Endodermal cell (in vitro differentiated cells): Measurements from ENCODE around the gene CHPF. TPM values are rescaled to one million over a fixed set of nuclear protein-coding genes. Genes with fewer than 3 reads are reported as not detected.

Source experiments
- DNase-seq: peaks from one replicate; pipeline ENCODE4 v3.0.0-alpha.2; 2017
- H3K27ac ChIP-seq: 2 replicates; pipeline ENCODE4 v1.5.1; 2013; ENCODE audit warnings: mild to moderate bottlenecking, low read depth, low read length, moderate library complexity
- H3K27me3 ChIP-seq: 2 replicates; pipeline ENCODE4 v1.6.1; 2013; ENCODE audit warnings: mild to moderate bottlenecking, low read length, moderate library complexity; ENCODE audit not compliant: insufficient read depth, control insufficient read depth, poor library complexity, severe bottlenecking
- H3K36me3 ChIP-seq: 2 replicates; pipeline ENCODE4 v1.7.0; 2013; ENCODE audit warnings: mild to moderate bottlenecking, low read length, moderate library complexity; ENCODE audit not compliant: control insufficient read depth, insufficient read depth
- H3K4me1 ChIP-seq: one replicate; pipeline ENCODE4 v1.7.0; 2013; ENCODE audit warnings: low read length; ENCODE audit not compliant: control insufficient read depth, insufficient read depth
- H3K4me3 ChIP-seq: 2 replicates; pipeline ENCODE4 v1.5.1; 2013; ENCODE audit warnings: mild to moderate bottlenecking, low read length, moderate library complexity
- H3K9ac ChIP-seq: 2 replicates; pipeline ENCODE4 v1.6.1; 2013; ENCODE audit warnings: mild to moderate bottlenecking, low read length, moderate library complexity; ENCODE audit not compliant: poor library complexity, severe bottlenecking; ENCODE audit errors: extremely low read depth
- H3K9me3 ChIP-seq: 2 replicates; pipeline ENCODE4 v1.6.1; 2013; ENCODE audit warnings: mild to moderate bottlenecking, low read length, moderate library complexity; ENCODE audit not compliant: control insufficient read depth
- H3K27ac Mint-ChIP-seq: 2 replicates; pipeline ENCODE4 v1.8.0; 2020; ENCODE audit warnings: mixed read lengths
- H3K27me3 Mint-ChIP-seq: 2 replicates; pipeline ENCODE4 v1.8.0; 2021; ENCODE audit warnings: mild to moderate bottlenecking, mixed read lengths; ENCODE audit not compliant: insufficient read depth
- H3K36me3 Mint-ChIP-seq: 2 replicates; pipeline ENCODE4 v1.8.0; 2020; ENCODE audit warnings: low read depth, mixed read lengths
- H3K4me1 Mint-ChIP-seq: 2 replicates; pipeline ENCODE4 v1.8.0; 2020; ENCODE audit warnings: mixed read lengths
- H3K4me3 Mint-ChIP-seq: 2 replicates; pipeline ENCODE4 v1.8.0; 2020; ENCODE audit warnings: mild to moderate bottlenecking, moderate library complexity, mixed read lengths
- H3K9me3 Mint-ChIP-seq: 2 replicates; pipeline ENCODE4 v1.8.0; 2020; ENCODE audit warnings: mild to moderate bottlenecking, mixed read lengths
- WGBS, 2 experiments: methylation state at CpG; one replicate each; pipeline versions ENCODE4 v1.1.5 to v1.1.7; 2013; ENCODE audit warnings: missing lambda C conversion rate in 2 of 2, mixed read lengths in 1 of 2; ENCODE audit not compliant: insufficient coverage in 1 of 2, insufficient read length in 1 of 2; 5-methylcytosine and 5-hydroxymethylcytosine counted together
- total RNA-seq, 2 donors: library from RNA; stranded (reverse); fragmentation: NEBNext Ultra II Directional in 1 of 2; extraction: Animal tissue kit (Norgen Biotek cat#: 25700) in 1 of 2; gene quantifications; 2 replicates in 1 of 2; 3 replicates in 1 of 2; pipeline ENCODE4 v1.2.1, GENCODE V29; 2021
- TF ChIP-seq, protein P1 (sequence below): fragments of 200-600 bp; sonication (generic); conservative IDR thresholded peaks from 2 replicates; pipeline ENCODE4 v1.5.0; 2021; ENCODE audit warnings: antibody characterized with exemption, mild to moderate bottlenecking

CHPF gene
- total RNA-seq, 2 donors from 2014 or later, result 51.2 to 54.0 TPM

- H3K4me3 Mint-ChIP-seq, result no peak overlapping the region
- DNase-seq, result no peak
- no peaks in the 10 kb centered on the region for H3K4me1 Mint-ChIP-seq
- Histone ChIP-seq H3K9ac (no peak overlapping the region), H3K4me3 (no peak overlapping the region), H3K4me1 (peaks cover 4% of the 10 kb centered on the region), H3K36me3 (no peaks in the 10 kb centered on the region), H3K27me3 (peaks cover 34% of the 10 kb centered on the region), H3K9me3 (no peaks in the 10 kb centered on the region), H3K27ac (no peak overlapping the region)
- peaks cover 72% of the 10 kb centered on the region for H3K27me3 Mint-ChIP-seq
- 88 to 100% methylated on average over 6 to 9 of the region's 9 CpGs for WGBS, 2 experiments
- TF ChIP-seq, protein P1, sequence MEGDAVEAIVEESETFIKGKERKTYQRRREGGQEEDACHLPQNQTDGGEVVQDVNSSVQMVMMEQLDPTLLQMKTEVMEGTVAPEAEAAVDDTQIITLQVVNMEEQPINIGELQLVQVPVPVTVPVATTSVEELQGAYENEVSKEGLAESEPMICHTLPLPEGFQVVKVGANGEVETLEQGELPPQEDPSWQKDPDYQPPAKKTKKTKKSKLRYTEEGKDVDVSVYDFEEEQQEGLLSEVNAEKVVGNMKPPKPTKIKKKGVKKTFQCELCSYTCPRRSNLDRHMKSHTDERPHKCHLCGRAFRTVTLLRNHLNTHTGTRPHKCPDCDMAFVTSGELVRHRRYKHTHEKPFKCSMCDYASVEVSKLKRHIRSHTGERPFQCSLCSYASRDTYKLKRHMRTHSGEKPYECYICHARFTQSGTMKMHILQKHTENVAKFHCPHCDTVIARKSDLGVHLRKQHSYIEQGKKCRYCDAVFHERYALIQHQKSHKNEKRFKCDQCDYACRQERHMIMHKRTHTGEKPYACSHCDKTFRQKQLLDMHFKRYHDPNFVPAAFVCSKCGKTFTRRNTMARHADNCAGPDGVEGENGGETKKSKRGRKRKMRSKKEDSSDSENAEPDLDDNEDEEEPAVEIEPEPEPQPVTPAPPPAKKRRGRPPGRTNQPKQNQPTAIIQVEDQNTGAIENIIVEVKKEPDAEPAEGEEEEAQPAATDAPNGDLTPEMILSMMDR, result no peak
- H3K36me3 Mint-ChIP-seq, result peaks cover 3% of the 10 kb centered on the region
- H3K27ac Mint-ChIP-seq, result no peak overlapping the region
- no peaks in the 10 kb centered on the region for H3K9me3 Mint-ChIP-seq
Observed at GRCh38 chr2:219549619-219550018, 6.0 kb upstream of the CHPF start.

GRCh38 chr2:219548990-219549389 lies 5.4 kb upstream of the CHPF start:
- Mint-ChIP-seq H3K36me3 (peaks cover 3% of the 10 kb centered on the region), H3K9me3 (no peaks in the 10 kb centered on the region), H3K27ac (no peak overlapping the region), H3K4me1 (peaks cover 5% of the 10 kb centered on the region), H3K27me3 (peaks cover 72% of the 10 kb centered on the region), H3K4me3 (no peak overlapping the region)
- H3K36me3 ChIP-seq, result no peaks in the 10 kb centered on the region
- H3K27ac ChIP-seq, result no peak overlapping the region
- H3K27me3 ChIP-seq, result peaks cover 39% of the 10 kb centered on the region
- TF ChIP-seq, protein P1, result no peak
- H3K9ac ChIP-seq, result no peak overlapping the region
- no peak overlapping the region for H3K4me3 ChIP-seq
- peaks cover 7% of the 10 kb centered on the region for H3K4me1 ChIP-seq
- 94 to 96% methylated on average over 18 of the region's 18 CpGs for WGBS, 2 experiments
- H3K9me3 ChIP-seq, result no peaks in the 10 kb centered on the region
- no peak for DNase-seq

- no peak overlapping the region for H3K27ac ChIP-seq
- no peak overlapping the region for H3K4me3 ChIP-seq
- Mint-ChIP-seq H3K4me1 (peaks cover 7% of the 10 kb centered on the region), H3K27me3 (peaks cover 62% of the 10 kb centered on the region), H3K27ac (no peak overlapping the region), H3K9me3 (no peaks in the 10 kb centered on the region), H3K4me3 (no peak overlapping the region), H3K36me3 (peaks cover 3% of the 10 kb centered on the region)
- H3K9me3 ChIP-seq, result no peaks in the 10 kb centered on the region
- peaks cover 3% of the 10 kb centered on the region for H3K4me1 ChIP-seq
- no peaks in the 10 kb centered on the region for H3K36me3 ChIP-seq
- peaks cover 27% of the 10 kb centered on the region for H3K27me3 ChIP-seq
- no peak overlapping the region for H3K9ac ChIP-seq
- TF ChIP-seq, protein P1, result no peak
- WGBS, 2 experiments, result 94% methylated on average over 13 to 26 of the region's 26 CpGs
- DNase-seq, result no peak
Observed at GRCh38 chr2:219547621-219548020, 4.0 kb upstream of the CHPF start.
